Fibroblast of skin of back (primary cell): ENCODE results near the gene PABPC1L2B. TPM values are rescaled to one million over a fixed set of nuclear protein-coding genes. Genes with fewer than 3 reads are reported as not detected.
"Not testable (repeated sequence)": the region's sequence is repeated elsewhere in the genome, so short reads cannot be mapped to it uniquely, and the experiment has no call there.

Source experiments
- DNase-seq: peaks from one replicate; pipeline ENCODE4 v3.0.0-alpha.2; 2013
- polyA plus RNA-seq, 2 experiments: library from polyadenylated mRNA; unstranded; fragments of 120-200 nt; gene quantifications; one replicate each; pipeline ENCODE4 v1.2.1, GENCODE V29; 2013; ENCODE audit not compliant: insufficient read length in 2 of 2

The PABPC1L2B gene
- polyA plus RNA-seq (2013, experiment 1 of 2; ENCODE audit: insufficient read length), result not detected
- not detected for polyA plus RNA-seq (2013, experiment 2 of 2; ENCODE audit: insufficient read length)

GRCh38 chrX:73002733-73003132 is at the start of gene PABPC1L2B:
Gene PABPC1L2B, plus strand, starts transcription at chrX:73002939. Its CDS starts 704 bp downstream, at chrX:73003643.
- not testable (repeated sequence) for DNase-seq

- not testable (repeated sequence) for DNase-seq
These were observed 42.8 kb upstream of the PABPC1L2B start for GRCh38 chrX:72959971-72960370.

- DNase-seq, result not testable (repeated sequence)
These were observed 30.9 kb upstream of the PABPC1L2B start for GRCh38 chrX:72971859-72972258.

- not testable (repeated sequence) for DNase-seq
These were observed 27.9 kb upstream of the PABPC1L2B start for GRCh38 chrX:72974885-72975284.

- DNase-seq, result not testable (repeated sequence)
These were observed 21.8 kb upstream of the PABPC1L2B start for GRCh38 chrX:72980894-72981469.

- not testable (repeated sequence) for DNase-seq
These were observed 1.3 kb downstream of the PABPC1L2B start for GRCh38 chrX:73004032-73004431.

GRCh38 chrX:73021361-73022092 is 18.8 kb downstream of the PABPC1L2B start:
- DNase-seq, result no peak

- DNase-seq, result not testable (repeated sequence)
These were observed 19.3 kb downstream of the PABPC1L2B start for GRCh38 chrX:73022093-73022445.

- DNase-seq, result no peak
These were observed 26.1 kb downstream of the PABPC1L2B start for GRCh38 chrX:73028876-73029275.
